ENCODE results near the gene KRTAP10-7.
"Not testable (repeated sequence)": the region's sequence is repeated elsewhere in the genome, so short reads cannot be mapped to it uniquely, and the experiment has no call there.

KRTAP10-7 gene, protein sequence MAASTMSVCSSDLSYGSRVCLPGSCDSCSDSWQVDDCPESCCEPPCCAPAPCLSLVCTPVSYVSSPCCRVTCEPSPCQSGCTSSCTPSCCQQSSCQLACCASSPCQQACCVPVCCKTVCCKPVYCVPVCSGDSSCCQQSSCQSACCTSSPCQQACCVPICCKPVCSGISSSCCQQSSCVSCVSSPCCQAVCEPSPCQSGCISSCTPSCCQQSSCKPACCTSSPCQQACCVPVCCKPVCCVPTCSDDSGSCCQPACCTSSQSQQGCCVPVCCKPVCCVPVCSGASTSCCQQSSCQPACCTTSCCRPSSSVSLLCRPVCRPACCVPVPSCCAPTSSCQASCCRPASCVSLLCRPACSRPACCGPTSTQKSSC

DNA sequence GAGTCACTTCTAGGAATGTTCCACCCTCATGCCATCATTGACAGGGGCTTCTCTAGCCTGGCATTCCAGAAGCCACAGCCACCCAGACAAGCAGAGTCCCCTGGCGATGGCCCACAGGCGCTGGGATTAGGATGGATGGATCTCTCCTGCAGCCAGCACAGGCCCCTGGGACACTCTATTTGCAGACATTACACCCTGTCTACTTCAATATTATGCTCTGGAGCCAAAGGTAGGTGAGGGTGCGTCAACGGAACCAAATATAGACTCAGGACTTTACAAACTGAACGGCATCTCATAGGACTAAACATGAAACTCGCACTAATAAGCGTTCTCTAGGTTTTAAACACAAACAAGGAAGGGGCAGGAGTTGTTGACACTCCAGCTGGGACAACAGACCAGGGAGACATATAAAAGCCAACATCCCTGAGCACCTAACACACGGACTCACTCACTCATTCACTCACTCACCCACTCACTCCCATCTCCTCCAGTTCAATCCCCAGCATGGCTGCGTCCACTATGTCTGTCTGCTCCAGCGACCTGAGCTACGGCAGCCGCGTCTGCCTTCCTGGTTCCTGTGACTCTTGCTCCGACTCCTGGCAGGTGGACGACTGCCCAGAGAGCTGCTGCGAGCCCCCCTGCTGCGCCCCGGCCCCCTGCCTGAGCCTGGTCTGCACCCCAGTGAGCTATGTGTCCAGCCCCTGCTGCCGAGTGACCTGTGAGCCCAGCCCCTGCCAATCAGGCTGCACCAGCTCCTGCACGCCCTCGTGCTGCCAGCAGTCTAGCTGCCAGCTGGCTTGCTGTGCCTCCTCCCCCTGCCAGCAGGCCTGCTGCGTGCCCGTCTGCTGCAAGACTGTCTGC, at the start of gene KRTAP10-7:
TSS of gene KRTAP10-7 (plus strand) at position 480 of the 861 bp plus-strand sequence. CDS start at position 505, 25 bp downstream.
- not testable (repeated sequence) for H3K36me3 ChIP-seq (ENCODE audit: control insufficient read depth, insufficient read depth, low read length); H3K9ac ChIP-seq (ENCODE audit: low read depth, low read length); H3K27me3 ChIP-seq (ENCODE audit: control insufficient read depth, insufficient read depth, low read length)

GRCh38 chr21:44550807-44551206, 49.6 kb upstream of the KRTAP10-7 start:
- Histone ChIP-seq H3K4me3 (ENCODE audit: low read depth, low read length) (no peak overlapping the region), H3K9me3 (ENCODE audit: control insufficient read depth, insufficient read depth, low read length) (no peaks in the 10 kb centered on the region), H3K36me3 (ENCODE audit: control insufficient read depth, insufficient read depth, low read length) (no peaks in the 10 kb centered on the region), H3K27me3 (ENCODE audit: control insufficient read depth, insufficient read depth, low read length) (no peaks in the 10 kb centered on the region), H3K4me1 (ENCODE audit: control insufficient read depth, insufficient read depth, low read length) (peaks cover 23% of the 10 kb centered on the region), H3K27ac (ENCODE audit: low read depth, low read length) (no peak overlapping the region), H3K9ac (ENCODE audit: low read depth, low read length) (no peak overlapping the region)

More for the DNA sequence above, at the start of gene KRTAP10-7:
- H3K4me1 ChIP-seq (ENCODE audit: control insufficient read depth, insufficient read depth, low read length) = peaks cover 14% of the 10 kb centered on the region
- not testable (repeated sequence) for H3K9me3 ChIP-seq (ENCODE audit: control insufficient read depth, insufficient read depth, low read length); H3K27ac ChIP-seq (ENCODE audit: low read depth, low read length); H3K4me3 ChIP-seq (ENCODE audit: low read depth, low read length)

DNA sequence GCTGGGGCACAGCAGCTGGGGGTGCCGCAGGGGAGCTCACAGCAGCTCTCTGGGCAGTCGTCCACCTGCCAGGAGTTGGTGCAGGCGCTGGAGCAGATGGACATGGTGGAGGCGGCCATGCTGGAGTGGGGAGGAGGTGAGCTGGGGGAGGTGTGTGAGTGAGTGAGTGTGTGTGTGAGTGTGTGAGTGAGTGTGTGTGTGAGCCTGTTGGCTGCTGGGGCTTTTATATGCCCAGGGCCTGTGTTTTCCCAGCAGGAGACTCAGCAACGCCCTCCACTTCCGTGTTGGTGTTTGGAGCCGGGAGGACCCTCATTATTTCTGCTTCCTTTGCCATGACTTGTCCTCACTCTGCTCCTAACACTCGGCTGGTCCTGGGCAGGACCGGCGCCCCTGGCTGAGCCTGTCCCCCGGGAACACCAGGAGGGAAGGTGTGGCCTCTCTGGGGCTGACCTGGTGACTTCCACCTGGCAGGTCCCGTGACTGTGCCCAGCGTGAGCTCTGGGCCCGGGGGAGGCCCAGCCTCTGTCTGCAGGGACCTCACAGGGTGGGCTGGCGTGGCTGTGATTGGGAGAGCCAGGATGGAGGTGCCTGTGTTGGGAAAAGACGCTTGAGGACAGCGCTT, 48.9 kb upstream of the KRTAP10-7 start, which contains the start of gene KRTAP10-2:
TSS of gene KRTAP10-2 (minus strand) at position 166 of the 622 bp plus-strand sequence. CDS start at position 119, 47 bp downstream.
- Histone ChIP-seq H3K36me3 (ENCODE audit: control insufficient read depth, insufficient read depth, low read length) (no peaks in the 10 kb centered on the region), H3K27me3 (ENCODE audit: control insufficient read depth, insufficient read depth, low read length) (no peaks in the 10 kb centered on the region), H3K4me1 (ENCODE audit: control insufficient read depth, insufficient read depth, low read length) (peaks cover 23% of the 10 kb centered on the region), H3K4me3 (ENCODE audit: low read depth, low read length) (no peak within 1 kb of the TSS), H3K9ac (ENCODE audit: low read depth, low read length) (no peak within 1 kb of the TSS), H3K27ac (ENCODE audit: low read depth, low read length) (no peak within 1 kb of the TSS), H3K9me3 (ENCODE audit: control insufficient read depth, insufficient read depth, low read length) (no peaks in the 10 kb centered on the region)

- Histone ChIP-seq H3K27ac (ENCODE audit: low read depth, low read length) (no peak overlapping the region), H3K9ac (ENCODE audit: low read depth, low read length) (no peak overlapping the region), H3K4me1 (ENCODE audit: control insufficient read depth, insufficient read depth, low read length) (peaks cover 23% of the 10 kb centered on the region), H3K27me3 (ENCODE audit: control insufficient read depth, insufficient read depth, low read length) (no peaks in the 10 kb centered on the region), H3K36me3 (ENCODE audit: control insufficient read depth, insufficient read depth, low read length) (no peaks in the 10 kb centered on the region), H3K4me3 (ENCODE audit: low read depth, low read length) (no peak overlapping the region), H3K9me3 (ENCODE audit: control insufficient read depth, insufficient read depth, low read length) (no peaks in the 10 kb centered on the region)
Measured at GRCh38 chr21:44552136-44552535, 48.3 kb upstream of the KRTAP10-7 start.

- no peaks in the 10 kb centered on the region for H3K27me3 ChIP-seq (ENCODE audit: control insufficient read depth, insufficient read depth, low read length)
- H3K36me3 ChIP-seq (ENCODE audit: control insufficient read depth, insufficient read depth, low read length) = no peaks in the 10 kb centered on the region
- H3K27ac ChIP-seq (ENCODE audit: low read depth, low read length) = no peak overlapping the region
- peaks cover 21% of the 10 kb centered on the region for H3K4me1 ChIP-seq (ENCODE audit: control insufficient read depth, insufficient read depth, low read length)
- H3K9me3 ChIP-seq (ENCODE audit: control insufficient read depth, insufficient read depth, low read length) = no peaks in the 10 kb centered on the region
- H3K9ac ChIP-seq (ENCODE audit: low read depth, low read length) = no peak overlapping the region
- no peak overlapping the region for H3K4me3 ChIP-seq (ENCODE audit: low read depth, low read length)
Measured at GRCh38 chr21:44552681-44553080, 47.7 kb upstream of the KRTAP10-7 start.

DNA sequence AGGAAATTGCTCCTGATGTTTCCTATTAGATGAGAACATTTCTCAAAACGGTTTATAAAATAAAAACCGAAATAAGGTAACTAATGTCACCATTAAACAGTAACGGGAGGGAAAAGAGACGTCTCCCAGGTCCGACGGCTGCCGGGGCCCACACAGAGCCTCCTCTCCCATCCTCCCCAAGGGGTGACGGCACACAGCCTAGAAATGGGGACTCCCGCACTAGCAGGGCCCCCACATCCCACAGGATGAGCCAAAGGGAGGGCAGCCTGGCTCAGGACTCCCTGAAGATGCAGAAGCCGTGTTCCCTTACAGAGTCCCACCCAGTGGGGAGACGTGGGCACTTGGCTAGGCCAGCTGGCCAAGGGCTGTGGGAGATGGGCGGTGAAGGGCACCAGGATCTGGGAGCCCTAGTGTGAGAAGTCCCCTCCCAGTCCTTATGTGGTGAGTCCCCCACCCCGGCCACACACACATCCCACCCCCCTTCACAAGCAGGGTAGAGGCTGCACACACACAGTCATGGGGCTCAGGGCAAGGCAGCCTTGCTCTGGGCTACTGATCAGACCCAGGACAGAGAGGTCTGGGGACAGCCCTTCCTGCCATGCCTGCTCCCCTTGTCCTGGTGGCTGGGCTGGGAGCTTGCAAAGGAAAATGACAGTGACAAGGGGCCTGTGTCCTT, 45.1 kb upstream of the KRTAP10-7 start:
- no peak overlapping the region for H3K9ac ChIP-seq (ENCODE audit: low read depth, low read length)
- no peak overlapping the region for H3K4me3 ChIP-seq (ENCODE audit: low read depth, low read length)
- H3K27me3 ChIP-seq (ENCODE audit: control insufficient read depth, insufficient read depth, low read length) = no peaks in the 10 kb centered on the region
- H3K36me3 ChIP-seq (ENCODE audit: control insufficient read depth, insufficient read depth, low read length) = no peaks in the 10 kb centered on the region
- no peak overlapping the region for H3K27ac ChIP-seq (ENCODE audit: low read depth, low read length)
- H3K4me1 ChIP-seq (ENCODE audit: control insufficient read depth, insufficient read depth, low read length) = 0 out of 2 replicates have a peak, but pooled peaks cover 3% of the 10 kb centered on the region
- H3K9me3 ChIP-seq (ENCODE audit: control insufficient read depth, insufficient read depth, low read length) = no peaks in the 10 kb centered on the region

- no peak overlapping the region for H3K27ac ChIP-seq (ENCODE audit: low read depth, low read length)
- no peak overlapping the region for H3K4me3 ChIP-seq (ENCODE audit: low read depth, low read length)
- no peaks in the 10 kb centered on the region for H3K27me3 ChIP-seq (ENCODE audit: control insufficient read depth, insufficient read depth, low read length)
- 0 out of 2 replicates have a peak, but pooled peaks cover 3% of the 10 kb centered on the region for H3K4me1 ChIP-seq (ENCODE audit: control insufficient read depth, insufficient read depth, low read length)
- no peak overlapping the region for H3K9ac ChIP-seq (ENCODE audit: low read depth, low read length)
- no peaks in the 10 kb centered on the region for H3K9me3 ChIP-seq (ENCODE audit: control insufficient read depth, insufficient read depth, low read length)
- H3K36me3 ChIP-seq (ENCODE audit: control insufficient read depth, insufficient read depth, low read length) = no peaks in the 10 kb centered on the region
Measured at GRCh38 chr21:44556879-44557278, 43.5 kb upstream of the KRTAP10-7 start.

GRCh38 chr21:44557491-44558328, 42.7 kb upstream of the KRTAP10-7 start:
- Histone ChIP-seq H3K27ac (ENCODE audit: low read depth, low read length) (no peak overlapping the region), H3K9ac (ENCODE audit: low read depth, low read length) (no peak overlapping the region), H3K9me3 (ENCODE audit: control insufficient read depth, insufficient read depth, low read length) (no peaks in the 10 kb centered on the region), H3K36me3 (ENCODE audit: control insufficient read depth, insufficient read depth, low read length) (no peaks in the 10 kb centered on the region), H3K4me3 (ENCODE audit: low read depth, low read length) (no peak overlapping the region), H3K4me1 (ENCODE audit: control insufficient read depth, insufficient read depth, low read length) (0 out of 2 replicates have a peak, but pooled peaks cover 2% of the 10 kb centered on the region), H3K27me3 (ENCODE audit: control insufficient read depth, insufficient read depth, low read length) (no peaks in the 10 kb centered on the region)

DNA sequence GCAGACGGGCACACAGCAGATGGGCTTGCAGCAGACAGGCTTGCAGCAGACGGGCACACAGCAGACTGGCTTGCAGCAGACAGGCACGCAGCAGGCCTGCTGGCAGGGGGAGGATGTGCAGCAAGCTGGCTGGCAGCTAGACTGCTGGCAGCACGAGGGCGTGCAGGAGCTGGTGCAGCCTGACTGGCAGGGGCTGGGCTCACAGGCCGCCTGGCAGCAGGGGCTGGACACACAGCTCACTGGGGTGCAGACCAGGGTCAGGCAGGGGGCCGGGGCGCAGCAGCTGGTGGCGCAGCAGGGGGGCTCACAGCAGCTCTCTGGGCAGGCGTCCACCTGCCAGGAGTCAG, 42.1 kb upstream of the KRTAP10-7 start:
- H3K4me1 ChIP-seq (ENCODE audit: control insufficient read depth, insufficient read depth, low read length); H3K9me3 ChIP-seq (ENCODE audit: control insufficient read depth, insufficient read depth, low read length): not testable (repeated sequence)

GRCh38 chr21:44558695-44559094, 41.7 kb upstream of the KRTAP10-7 start, which contains the start of gene KRTAP10-3:
Gene KRTAP10-3, minus strand, starts transcription at chr21:44558795. Its CDS starts 80 bp downstream, at chr21:44558715.
- Histone ChIP-seq H3K4me3 (ENCODE audit: low read depth, low read length) (no peak within 1 kb of the TSS), H3K4me1 (ENCODE audit: control insufficient read depth, insufficient read depth, low read length) (no peaks in the 10 kb centered on the region), H3K27me3 (ENCODE audit: control insufficient read depth, insufficient read depth, low read length) (no peaks in the 10 kb centered on the region), H3K36me3 (ENCODE audit: control insufficient read depth, insufficient read depth, low read length) (no peaks in the 10 kb centered on the region), H3K9ac (ENCODE audit: low read depth, low read length) (no peak within 1 kb of the TSS), H3K9me3 (ENCODE audit: control insufficient read depth, insufficient read depth, low read length) (no peaks in the 10 kb centered on the region), H3K27ac (ENCODE audit: low read depth, low read length) (no peak within 1 kb of the TSS)

More for the DNA sequence above, 42.1 kb upstream of the KRTAP10-7 start:
- not testable (repeated sequence) for H3K36me3 ChIP-seq (ENCODE audit: control insufficient read depth, insufficient read depth, low read length); H3K9ac ChIP-seq (ENCODE audit: low read depth, low read length); H3K4me3 ChIP-seq (ENCODE audit: low read depth, low read length); H3K27ac ChIP-seq (ENCODE audit: low read depth, low read length); H3K27me3 ChIP-seq (ENCODE audit: control insufficient read depth, insufficient read depth, low read length)

Data from HUES48 (cell line).